ENCODE measurements around the gene BSN.

Gene BSN

GRCh38 chr3:49717211-49717958 is 163.1 kb downstream of the BSN start:
- WGBS, 2 experiments (ENCODE audit: insufficient coverage in 2 of 2) = 94% methylated on average over 9 to 10 of the region's 14 CpGs
- Histone ChIP-seq H3K9me3 (ENCODE audit: control insufficient read depth, low read length) (no peaks in the 10 kb centered on the region), H3K27ac (ENCODE audit: low read depth, low read length, severe bottlenecking) (no peak overlapping the region), H3K36me3 (ENCODE audit: control insufficient read depth, insufficient read depth, low read length) (peaks cover 38% of the 10 kb centered on the region), H3K4me3 (ENCODE audit: extremely low read depth, insufficient read depth, low read length, poor library complexity, severe bottlenecking) (no peak overlapping the region), H3K4me1 (ENCODE audit: control insufficient read depth, insufficient read depth, low read length, poor library complexity, severe bottlenecking) (no peaks in the 10 kb centered on the region)

DNA sequence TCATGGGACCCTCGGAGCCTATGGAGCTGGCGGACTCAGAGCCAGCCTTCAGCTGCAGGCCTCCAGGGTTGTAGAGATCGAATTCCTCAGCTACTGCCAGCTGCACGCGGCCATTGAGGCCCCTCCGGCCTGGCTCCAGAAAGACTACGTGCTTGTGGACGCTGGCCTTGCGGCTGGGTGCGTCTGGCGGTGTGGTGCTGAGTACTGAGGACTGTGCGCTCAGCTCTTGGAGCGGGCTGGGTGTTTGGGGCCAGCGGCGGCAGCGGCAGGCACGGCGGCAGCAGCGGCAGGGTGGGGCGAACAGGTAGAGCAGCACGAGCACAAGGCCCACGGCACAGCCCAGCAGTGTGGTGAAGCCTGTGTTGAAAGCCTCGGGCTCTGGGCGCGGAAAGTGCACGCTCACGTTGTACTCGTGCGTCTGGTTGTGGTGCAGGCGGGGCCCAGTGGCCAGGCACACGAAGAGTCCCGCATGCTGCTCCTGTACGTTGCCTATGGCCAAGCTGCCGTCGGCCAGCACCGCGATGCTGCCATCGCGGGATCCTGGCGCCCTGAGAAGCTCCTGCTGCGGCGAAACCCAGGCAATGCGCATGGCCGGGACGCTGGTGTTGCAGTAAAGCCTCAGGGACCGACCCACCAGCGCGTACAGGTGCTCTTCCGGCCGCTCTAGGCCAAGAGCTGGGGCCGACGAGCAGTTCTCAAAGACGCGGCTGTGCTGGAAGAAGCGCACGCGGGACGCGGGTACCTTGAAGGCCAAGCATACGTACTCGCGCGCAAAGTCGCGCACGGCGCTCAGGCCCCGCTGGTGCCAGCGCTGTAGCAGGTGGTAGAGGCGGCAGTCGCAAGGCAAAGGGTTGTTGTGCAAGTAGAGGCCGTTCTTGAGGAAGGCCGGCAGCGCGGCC is 163.9 kb downstream of the BSN start:
- Histone ChIP-seq H3K27ac (ENCODE audit: low read depth, low read length, severe bottlenecking) (no peak overlapping the region), H3K4me1 (ENCODE audit: control insufficient read depth, insufficient read depth, low read length, poor library complexity, severe bottlenecking) (peaks cover 5% of the 10 kb centered on the region), H3K36me3 (ENCODE audit: control insufficient read depth, insufficient read depth, low read length) (peaks cover 44% of the 10 kb centered on the region), H3K9me3 (ENCODE audit: control insufficient read depth, low read length) (no peaks in the 10 kb centered on the region), H3K4me3 (ENCODE audit: extremely low read depth, insufficient read depth, low read length, poor library complexity, severe bottlenecking) (no peak overlapping the region)
- 96 to 98% methylated on average over 70 to 75 of the region's 75 CpGs for WGBS, 2 experiments (ENCODE audit: insufficient coverage in 2 of 2)

DNA sequence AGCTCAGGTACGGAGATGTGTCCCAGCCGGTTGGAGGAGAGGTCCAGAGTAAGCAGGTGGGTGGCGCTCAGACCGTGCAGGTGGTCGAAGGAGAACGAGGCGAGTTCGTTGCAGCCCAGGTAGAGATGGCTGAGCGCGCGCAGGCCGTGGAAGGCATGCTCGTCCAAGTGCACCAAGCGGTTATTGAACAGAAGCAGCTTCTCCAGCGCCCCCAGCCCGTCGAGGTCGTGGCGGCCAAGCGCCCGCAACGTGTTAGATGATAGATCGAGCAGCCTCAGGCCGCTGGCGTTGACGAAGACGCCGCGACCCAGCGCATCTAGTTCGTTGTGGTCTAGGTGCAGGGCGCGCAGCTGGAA is 164.6 kb downstream of the BSN start:
- no peaks in the 10 kb centered on the region for H3K9me3 ChIP-seq (ENCODE audit: control insufficient read depth, low read length)
- 61 to 76% methylated on average over 31 to 33 of the region's 33 CpGs for WGBS, 2 experiments (ENCODE audit: insufficient coverage in 2 of 2)
- peaks cover 5% of the 10 kb centered on the region for H3K4me1 ChIP-seq (ENCODE audit: control insufficient read depth, insufficient read depth, low read length, poor library complexity, severe bottlenecking)
- peaks cover 44% of the 10 kb centered on the region for H3K36me3 ChIP-seq (ENCODE audit: control insufficient read depth, insufficient read depth, low read length)
- no peak overlapping the region for H3K27ac ChIP-seq (ENCODE audit: low read depth, low read length, severe bottlenecking)
- H3K4me3 ChIP-seq (ENCODE audit: extremely low read depth, insufficient read depth, low read length, poor library complexity, severe bottlenecking) = peak overlapping the region; percentile 39

DNA sequence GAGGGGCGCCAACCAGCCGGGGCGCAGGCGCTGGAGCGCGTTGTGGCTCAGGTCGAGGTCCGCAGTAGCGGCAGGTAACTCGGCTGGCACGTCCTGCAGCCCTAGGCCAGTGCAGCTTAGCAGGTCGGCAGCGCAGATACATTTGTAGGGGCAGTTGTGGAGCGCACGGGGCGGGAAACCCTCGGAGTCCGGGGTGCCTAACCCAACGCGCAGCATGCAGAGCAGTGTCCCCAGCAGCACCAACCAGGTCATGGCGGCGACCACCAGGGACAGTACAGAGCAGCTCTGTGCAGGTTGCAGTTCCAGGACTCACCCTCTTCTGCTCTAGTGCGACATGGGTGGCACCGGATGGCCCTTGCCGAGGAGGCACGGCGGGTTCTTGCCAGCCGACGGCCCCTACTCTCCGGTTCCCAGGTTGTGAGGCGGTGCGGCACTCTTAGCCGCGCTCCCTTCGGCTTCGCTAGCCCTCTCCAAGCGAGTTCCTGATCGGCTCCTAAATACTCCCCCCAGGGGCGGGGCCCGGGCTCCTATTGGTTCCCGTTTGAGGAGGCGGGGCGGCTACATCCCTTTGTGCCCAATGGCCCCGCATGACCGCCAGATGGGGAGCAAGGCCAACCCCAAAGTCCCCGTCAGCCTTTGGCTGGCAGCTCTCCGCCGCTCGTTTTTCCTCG is 165.1 kb downstream of the BSN start, which contains the start of gene AMIGO3:
Gene AMIGO3 (minus strand): TSS at position 471 of the 671 bp plus-strand sequence. CDS start 219 bp downstream, at position 252.
- Histone ChIP-seq H3K9me3 (ENCODE audit: control insufficient read depth, low read length) (no peaks in the 10 kb centered on the region), H3K4me3 (ENCODE audit: extremely low read depth, insufficient read depth, low read length, poor library complexity, severe bottlenecking) (peak within 1 kb of the TSS; percentile 39), H3K27ac (ENCODE audit: low read depth, low read length, severe bottlenecking) (peak within 1 kb of the TSS; percentile 49), H3K36me3 (ENCODE audit: control insufficient read depth, insufficient read depth, low read length) (peaks cover 44% of the 10 kb centered on the region), H3K4me1 (ENCODE audit: control insufficient read depth, insufficient read depth, low read length, poor library complexity, severe bottlenecking) (peaks cover 5% of the 10 kb centered on the region)
- 13 to 14% methylated on average over 43 to 48 of the region's 50 CpGs for WGBS, 2 experiments (ENCODE audit: insufficient coverage in 2 of 2)

Measured in mesodermal cell (in vitro differentiated cells).